NCI-H446 (cell line): ENCODE data around the gene TMBIM1.

Experiments
- DNase-seq, 2 experiments: peaks; one replicate each; lab custom pipeline; 2025; lab: John Stamatoyannopoulos, UW

The TMBIM1 gene, protein sequence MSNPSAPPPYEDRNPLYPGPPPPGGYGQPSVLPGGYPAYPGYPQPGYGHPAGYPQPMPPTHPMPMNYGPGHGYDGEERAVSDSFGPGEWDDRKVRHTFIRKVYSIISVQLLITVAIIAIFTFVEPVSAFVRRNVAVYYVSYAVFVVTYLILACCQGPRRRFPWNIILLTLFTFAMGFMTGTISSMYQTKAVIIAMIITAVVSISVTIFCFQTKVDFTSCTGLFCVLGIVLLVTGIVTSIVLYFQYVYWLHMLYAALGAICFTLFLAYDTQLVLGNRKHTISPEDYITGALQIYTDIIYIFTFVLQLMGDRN

DNA sequence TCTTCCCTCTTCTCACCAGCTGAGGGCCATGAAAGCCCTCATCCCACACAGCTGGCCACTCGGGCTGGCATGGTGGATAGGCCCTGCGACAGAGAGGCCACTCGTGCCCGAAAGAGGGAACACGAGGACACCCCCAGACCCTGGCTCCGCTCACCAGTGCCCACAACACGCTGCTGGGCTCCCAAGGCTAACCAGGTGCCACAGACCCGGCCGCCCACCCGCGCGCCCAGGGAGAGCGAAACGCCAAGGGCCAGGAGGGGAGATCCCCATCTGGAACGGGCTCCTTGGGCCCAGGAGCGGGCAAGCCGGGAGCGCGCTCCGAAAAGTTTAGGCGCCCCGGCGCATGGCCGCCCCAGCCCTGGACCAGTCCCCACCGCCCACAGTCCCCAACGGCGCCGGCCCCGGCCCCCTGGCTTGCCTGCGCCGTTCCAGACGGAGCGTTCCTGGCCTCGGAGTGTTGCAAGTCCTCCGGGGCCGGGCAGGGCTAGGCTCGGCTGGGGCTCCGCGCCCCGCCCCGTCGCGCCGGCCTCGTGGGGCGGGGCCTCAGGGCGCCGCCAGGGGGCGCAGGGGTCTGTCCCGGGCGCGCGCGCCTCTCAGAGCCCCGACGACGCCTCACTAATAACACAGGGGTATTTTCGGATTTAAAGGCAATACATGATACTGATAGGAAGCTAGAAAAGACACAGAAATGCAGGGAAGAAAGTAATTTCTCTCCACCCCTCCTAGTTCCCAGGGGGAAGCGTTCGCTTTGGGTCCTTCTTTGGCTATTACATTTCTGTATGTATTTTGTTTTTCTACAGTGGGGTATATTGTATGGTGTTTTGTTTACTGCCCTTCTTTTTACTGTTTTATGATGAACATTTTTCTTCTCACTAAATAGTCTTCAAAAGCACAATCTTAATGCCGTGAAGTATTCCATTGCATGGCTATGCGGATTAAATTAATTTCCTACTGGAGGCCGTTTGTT, at the start of gene TMBIM1:
Gene TMBIM1, minus strand, starts transcription at position 456 of the 967 bp plus-strand sequence. CDS start 10,362 bp downstream, outside the sequence.
- DNase-seq: no peak

DNA sequence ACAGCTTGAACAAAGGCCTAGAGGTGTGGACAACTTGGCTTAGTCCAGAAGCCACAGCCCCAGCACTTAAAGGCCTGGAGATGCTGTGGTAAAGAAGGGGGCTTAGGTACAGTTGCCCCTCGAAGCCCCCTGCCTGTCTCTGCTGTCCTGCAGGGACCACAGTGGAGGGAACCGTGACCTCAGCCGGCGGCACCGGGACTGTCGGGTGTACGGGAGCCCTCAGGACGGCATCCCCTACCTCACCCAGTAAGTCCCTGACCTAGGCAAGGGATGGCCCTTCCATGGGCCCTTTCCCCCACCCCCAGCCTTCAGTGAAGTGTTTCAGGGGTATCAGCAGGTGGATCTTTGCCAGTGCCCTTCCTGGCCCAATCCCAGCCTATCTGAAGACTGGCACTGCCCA, 49.1 kb upstream of the TMBIM1 start:
- DNase-seq: no peak

DNA sequence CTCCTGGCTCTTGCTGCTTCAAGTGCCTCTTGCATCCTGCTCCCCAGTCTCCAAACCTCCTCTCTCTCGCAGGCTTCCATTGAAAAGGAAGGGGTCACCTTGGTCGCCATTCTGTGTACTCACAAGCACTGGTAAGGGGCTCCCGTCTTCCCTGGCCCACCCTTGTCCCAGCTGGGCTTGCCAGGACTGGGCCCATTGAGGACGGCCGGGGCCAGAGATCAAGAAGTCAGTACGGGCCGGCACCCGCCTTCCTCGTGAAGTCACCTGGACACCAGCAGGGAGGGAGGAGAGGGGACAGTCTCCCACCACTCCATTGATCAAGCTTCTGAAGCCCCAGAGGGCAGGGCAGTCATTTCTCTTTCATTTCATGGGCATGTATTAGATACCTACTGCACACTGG, 48.4 kb upstream of the TMBIM1 start:
- DNase-seq: no peak

DNA sequence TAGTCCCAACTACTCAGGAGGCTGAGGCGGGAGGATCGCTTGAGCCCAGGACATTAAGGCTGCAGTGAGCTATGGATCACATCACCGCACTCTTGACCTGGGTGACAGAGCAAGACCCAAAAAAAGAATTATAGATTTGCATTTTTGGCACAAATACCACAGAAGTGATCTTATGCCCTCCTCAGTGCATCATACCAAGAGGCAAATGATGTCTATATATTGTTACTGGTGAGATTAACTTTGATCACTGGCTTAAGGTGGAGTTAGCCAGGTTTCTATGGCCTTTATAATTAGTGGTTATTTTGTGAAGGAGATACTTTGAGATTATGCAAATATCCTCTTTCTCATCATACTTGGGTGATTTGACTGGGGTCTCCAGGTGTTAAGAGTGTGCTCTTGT, 42.2 kb upstream of the TMBIM1 start:
- no peak for DNase-seq

DNA sequence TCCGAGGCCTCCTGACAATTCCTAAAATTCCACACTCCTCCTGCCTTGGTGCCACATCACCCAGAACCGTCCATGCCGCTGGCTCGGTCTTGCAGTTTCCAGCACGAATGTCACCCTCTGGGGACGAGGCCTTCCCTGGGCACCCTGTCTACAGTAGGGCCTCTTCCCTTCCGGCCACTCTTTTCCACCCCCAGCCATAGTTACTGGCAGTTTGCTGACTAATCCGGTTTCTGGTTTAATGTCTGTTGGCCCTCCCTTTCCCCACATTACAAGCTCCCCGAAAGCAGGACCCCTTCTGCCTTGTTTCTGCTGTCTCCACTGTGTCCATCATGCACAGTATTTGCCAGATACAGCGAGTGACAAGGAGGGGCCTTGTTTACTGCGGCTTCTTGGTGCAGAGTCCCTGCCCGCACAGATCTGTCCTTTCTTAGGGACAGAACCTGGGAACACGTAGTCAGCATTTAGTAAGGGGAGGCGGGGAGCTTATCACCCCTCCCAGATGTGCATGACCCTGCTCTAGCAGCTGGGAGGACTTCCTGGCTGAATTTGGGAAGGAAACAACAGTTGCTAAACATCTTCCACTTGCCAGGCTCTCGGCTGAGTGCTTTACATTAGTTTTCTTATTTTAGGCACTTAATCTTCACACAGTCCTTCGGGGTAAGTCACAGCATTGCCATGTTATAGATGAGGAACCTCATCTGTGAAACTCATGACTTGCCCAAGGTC, 40.8 kb upstream of the TMBIM1 start:
- DNase-seq: no peak

DNA sequence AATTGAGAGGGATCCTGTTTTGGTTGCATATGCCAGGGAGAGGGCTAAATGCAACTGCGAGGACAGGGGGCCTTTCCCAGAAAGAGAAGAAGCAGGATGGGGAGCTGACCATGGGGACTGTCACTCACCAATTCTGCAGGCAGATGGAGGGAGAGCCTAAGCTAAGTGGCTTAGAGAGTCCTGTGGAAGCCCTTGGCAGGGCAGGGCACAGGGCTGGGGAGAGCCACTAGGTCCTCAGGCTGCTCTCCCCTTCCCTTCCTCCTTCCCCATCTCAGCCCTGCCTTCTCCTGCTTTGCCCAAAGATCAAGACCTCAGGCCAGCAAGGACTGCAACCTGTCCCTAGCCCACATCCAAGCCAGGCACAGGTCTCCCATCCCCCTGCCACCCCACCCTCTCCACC, 40.0 kb upstream of the TMBIM1 start:
- DNase-seq: no peak

DNA sequence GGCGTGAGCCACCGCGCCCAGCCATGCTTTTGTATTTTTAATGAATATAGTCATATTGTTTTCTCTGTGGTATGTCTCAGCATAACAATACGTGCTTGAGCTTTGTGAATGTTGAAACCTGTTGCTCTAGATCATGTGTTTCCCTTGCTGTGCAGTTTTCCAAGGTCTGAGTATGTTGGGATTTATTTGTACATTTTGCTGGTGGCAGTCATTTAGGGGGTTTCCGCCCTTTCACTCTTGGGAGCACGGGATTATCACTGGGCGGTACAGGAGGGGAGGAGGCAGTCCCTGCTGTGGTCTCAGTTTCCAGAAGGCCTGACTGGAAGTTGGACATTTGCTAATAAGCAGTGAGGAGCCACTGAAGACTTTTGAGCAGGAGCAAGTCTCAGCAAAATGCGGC, 39.4 kb upstream of the TMBIM1 start:
- DNase-seq: no peak

DNA sequence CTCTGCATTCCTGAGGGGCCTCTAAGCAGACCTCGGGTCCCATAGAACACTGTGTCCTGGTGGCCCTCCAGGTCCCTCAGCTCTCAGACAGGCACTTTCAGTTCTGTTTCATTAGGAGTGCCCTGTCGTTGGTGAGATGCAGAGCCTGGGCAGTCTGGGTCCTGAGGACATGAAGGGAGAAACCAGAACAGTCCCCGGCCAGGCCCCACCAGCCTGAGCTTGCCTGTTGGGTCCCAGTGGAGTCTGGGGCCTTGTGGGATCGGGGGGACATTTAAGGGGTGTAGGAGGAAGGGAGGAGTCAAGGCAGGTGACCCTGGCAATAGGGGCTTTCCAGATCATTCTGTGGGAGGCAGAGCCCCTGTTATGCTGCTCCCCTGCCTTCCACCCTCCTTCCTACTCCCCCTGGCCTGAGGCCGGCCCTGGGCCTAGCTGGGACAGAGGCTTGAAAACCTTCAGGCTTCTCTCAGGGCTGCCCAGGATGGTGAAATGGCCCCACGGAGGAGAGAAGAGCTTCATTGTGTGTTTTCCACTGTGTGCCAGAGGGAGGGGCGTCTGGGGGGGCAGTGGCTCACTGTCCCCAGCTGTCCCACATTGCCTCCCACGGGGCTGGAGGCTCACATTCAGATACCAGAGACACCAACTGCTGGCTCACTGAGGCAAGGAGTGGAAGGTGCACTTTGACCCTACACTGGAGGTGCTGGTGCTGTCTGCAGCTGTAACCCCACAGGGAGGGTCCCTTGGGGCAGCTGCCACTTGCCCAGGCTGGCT, 37.7 kb upstream of the TMBIM1 start:
- no peak for DNase-seq

DNA sequence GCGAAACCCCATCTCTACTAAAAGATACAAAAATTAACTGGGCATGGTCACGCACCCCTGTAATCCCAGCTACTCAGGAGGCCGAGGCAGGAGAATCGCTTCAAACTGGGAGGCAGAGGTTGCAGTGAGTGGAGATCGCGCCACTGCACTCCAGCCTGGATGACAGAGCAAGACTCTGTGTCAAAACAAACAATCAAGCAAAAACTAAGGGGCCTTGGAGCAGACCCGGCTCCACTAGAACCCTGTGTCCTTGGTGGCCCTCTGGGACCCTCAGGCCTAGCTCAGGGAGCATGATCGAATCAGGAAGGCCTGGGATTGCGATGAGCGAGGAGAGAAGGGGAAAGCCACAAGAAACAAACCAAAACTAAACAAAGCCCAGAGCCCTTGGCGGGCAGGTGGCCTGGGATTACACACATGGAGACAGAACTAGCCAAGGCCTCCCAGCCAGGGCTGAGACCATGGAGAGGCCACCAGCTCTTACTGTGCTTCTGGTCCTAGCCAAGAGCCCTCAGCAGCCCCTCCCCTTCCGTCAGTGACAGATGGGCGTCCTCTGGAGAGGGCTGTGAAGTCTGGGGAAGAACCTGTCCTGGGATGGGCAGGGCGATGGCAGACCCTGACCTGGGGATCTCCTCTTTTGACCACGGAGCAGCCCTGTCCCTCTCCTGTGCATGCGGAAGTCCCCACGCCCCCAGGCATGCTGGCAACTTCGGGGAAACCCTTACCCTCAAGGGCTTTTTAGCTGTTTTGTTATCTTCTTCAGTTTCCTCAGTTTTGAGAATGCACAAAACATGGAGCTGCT, 36.9 kb upstream of the TMBIM1 start:
- no peak for DNase-seq

DNA sequence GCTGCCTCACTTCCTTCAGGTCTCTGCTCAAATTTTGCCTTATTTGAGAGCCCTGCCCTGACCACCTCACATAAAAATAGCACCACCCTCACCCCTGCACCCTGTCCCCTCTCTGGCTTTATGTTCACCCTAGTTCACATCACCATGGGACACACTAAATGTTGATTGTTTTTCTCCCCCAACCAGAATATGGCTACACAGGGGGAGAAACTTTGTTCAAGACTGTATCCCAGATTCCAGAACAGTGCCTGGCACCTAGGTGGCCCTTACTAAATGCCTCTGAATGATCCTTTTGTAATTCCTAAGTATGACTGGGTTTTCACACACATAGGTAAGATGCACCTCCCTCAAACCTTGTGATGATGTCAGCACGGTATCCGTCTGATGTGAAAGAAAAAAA, 36.0 kb upstream of the TMBIM1 start:
- no peak for DNase-seq

DNA sequence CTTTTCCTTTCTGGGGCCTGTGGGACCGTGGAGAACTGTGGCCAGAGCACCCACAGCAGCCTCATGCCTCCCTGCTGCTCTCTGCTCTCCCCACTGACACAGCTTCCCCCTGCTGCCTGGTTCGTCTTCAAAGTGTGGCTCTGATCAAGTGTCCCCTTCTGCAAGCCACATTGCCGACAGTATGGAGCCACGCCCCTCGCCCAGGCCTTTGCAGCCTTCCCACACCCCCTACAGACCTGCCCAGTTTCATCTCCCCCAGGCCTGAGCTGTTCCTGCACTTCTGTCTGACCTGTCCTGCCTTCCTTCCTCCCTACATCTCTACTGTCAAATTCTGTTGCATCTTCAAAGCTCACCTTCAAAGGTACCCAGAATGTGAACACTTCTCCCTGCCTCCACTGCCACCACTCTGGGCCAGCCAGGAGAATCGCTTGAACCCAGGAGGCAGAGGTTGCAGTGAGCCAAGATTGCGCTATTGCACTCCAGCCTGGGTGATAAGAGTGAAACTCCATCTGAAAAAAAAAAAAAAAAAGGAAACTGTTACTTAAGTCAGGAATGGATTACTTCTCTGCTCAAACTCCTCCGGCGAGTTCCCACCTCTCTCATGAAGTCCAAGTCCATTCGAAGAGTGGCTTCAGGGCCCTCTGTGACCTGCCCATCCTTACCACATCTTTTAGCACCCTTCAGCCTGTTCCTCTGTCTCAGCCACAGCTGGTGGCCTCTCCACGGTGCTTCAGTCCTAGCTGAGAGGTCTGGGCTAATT, 35.3 kb upstream of the TMBIM1 start:
- DNase-seq: no peak

DNA sequence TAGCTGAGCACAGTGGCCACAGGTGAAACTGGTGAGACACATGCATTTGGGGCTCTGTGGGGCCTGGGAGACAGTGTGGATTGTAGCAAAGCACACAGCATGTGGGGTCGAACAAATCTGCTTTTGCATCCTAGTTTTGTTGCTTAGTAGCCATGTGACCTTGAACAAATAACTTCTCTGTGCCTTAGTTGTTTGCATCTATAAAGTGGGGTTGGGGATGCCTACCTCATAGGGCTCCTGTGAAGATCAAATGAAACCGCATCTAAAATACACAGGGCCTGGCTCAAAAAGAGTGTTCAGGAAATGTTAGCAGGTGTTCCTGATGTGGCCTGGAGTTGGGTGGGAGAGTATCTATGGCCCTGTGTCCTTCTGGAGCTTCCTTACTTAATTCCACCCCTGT, 34.0 kb upstream of the TMBIM1 start:
- DNase-seq: no peak

DNA sequence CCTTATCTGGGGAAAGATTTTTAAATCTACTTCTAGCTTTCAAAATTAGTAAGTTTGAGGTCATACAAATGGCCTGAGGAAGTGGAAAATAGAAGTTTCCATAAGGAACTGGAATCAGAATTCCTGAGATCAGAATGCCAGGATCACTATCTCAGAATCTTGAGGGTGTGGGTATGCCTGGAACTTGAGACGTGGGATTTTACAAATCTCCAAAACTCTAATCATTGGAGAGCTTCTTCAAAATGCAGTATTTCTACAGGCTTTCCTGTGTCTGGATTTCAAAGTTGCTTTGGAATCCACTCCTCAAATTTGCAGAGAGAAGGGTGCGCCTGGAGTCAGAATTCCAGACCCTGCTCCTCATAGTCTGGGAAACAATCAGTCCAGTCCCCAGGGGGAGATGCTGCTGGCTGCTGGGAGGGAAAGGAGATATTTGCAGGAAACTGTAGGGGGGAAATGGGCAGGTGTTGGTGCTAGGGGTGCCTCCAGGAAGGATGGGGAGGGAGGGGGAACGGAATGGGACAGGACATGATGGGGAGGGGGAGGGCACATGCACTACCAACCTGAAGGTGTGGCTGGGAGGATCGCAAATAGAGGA, 33.4 kb upstream of the TMBIM1 start:
- DNase-seq: no peak

DNA sequence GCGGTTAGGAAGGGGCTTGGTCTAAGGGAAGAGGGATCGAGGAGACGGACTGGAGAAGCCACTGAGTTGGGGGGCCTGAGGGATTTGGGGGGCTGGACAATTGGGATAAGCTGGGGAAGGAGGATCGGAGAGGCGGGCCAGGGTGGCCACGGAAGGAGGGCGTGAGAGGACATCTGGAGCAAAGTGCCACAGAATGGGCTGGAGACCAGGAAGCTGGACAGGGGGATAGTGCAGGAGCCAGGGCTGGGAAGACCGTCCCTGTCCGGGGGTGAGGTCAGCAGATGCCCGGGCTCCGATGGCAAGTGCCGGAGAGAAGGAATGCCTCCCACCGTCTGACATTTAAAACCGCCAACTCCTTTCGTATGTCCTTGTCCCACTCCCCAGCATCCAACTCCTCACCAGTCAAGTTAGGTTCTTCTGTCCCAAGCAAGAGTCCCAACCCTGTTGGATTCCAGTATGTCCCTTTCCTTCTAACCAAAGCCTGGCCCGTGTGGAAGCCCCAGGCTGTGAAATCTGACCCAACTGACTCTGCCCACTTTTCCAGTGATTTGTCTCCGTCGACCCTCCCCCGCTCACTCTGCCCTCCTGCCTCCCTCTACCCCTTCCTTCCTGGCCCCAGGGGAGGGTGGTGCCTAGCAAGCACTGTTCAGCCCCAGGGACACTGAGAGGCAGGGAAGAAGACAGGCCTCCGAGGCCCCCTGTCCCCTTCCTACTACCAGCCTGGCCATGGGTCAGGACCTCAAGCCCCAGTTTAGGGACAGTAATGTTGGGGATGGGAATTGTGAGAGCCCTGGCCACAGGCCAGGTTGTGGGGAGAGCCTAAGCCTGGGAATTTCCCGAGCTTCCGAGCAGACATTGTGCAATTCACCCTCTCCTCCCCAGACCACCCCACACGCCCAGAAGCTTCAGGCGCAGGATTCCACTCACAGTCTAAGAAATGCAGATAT, 31.5 kb upstream of the TMBIM1 start:
- DNase-seq: no peak

DNA sequence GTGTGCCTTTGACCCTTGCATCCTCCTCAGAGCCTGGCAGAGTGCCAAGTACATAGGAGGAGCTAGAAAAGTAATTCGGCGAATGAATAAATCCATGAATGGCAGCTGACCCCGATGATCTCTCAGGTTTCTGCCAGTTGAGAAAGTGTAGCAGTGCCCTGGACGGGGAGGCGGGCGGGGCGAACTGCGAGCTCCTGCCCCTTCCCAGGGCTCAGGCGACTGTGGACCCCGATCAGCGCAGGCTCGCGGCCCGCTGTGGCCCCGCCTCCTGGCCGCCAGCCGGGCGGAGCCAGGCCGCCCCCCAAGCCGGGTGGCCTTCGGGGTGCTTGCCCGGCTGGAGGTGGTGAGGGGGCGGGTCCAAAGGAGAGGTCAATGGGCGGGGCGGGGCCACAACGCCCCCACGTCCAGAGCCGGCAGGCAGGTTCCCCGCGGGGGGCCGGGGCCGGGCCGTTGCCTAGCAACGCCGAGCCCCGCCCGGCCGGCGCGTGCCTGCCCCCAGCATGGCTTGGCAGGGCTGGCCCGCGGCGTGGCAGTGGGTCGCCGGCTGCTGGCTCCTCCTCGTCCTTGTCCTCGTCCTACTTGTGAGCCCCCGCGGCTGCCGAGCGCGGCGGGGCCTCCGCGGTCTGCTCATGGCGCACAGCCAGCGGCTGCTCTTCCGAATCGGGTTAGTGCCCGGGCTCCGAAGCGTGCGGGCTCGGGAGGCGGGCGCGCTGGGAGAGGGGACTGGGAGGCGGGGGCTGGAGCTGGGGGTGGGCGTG, 30.6 kb upstream of the TMBIM1 start:
- DNase-seq: peak; percentile 31 to 80

DNA sequence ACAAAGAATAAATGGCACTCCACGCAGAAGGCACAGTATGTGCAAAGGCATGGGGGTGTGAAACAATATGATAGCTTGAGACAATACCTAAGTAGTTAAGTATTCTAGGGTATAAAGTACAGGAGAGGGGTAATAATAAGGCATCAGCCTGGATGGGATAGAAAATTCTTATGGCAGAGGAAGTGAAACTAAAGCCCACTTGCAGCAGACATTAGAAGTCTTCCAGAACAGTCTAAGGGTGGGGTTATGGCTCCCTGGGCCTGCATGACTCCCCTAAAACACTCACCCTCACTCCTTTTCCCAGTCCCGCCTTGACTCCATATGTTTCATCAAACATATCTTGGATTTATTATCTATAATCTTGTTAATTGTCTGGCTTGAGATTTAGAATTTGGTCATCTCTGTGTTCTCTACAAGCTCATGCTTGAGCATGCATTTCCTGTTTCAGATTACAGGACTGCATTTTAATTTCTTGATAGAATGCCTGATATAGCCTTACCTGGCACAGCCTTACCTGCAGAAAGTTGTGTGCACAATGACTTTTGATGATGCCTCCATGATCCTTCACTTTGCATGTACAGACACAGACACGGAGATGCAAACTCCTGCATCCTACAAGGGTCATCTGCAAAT, 28.5 kb upstream of the TMBIM1 start:
- no peak for DNase-seq

DNA sequence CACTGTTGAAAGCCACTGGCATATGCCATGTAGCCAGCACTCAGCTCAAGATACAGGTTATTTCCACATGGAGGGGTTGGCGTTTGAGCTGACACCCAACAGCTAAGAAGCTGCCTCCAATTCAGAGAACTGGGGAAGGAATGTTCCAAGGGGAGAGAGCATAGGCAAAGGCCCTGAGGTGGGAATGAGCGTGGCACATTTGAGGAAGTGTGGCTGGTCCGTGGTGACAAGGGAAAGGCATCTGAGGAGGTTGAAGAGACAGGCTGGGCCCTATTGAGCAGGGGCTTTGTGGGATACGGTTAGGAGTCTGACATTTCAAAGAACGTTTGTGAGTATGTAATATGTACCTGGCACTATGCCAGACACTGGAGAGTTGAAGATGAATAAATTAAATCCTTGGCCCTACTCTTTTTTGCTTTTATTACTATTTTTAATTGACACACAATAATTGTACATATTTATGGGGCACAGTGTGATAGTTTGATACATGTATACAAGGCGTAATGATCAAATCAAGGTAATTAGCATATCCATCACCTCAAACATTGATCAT, 27.6 kb upstream of the TMBIM1 start:
- DNase-seq: no peak
